ENCODE results near the gene HSPA9. TPM values are rescaled to one million over a fixed set of nuclear protein-coding genes. Genes with fewer than 3 reads are reported as not detected.

The HSPA9 gene
- total RNA-seq, 1 experiment from 2014 or later: 537 TPM

DNA sequence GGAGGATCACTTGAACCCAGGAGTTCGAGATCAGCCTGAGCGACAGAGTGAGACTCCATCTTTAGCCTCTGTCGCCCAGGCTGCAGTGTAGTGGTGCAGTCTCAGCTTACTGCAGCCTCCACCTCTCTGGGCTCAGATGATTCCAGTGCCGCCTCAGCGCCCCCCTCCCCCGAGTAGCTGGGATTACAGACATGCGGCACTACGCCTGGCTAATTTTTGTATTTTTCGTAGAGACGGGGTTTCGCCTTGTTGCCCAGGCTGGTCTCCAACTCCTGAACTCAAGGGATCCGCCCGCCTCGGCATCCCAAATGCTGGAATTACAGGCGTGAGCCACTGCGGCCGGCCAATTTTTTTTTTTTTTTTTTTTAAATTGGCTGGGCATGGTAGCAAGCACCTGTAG, 2.3 kb upstream of the HSPA9 start:
- POLR2A ChIA-PET: no interaction called here
- Histone ChIP-seq H3K27me3 (replicated peaks; ENCODE audit: control insufficient read depth, insufficient read depth, low read length) (no peaks in the 10 kb centered on the region), H3K4me3 (ENCODE audit: low read depth, low read length) (no peak overlapping the region), H3K36me3 (ENCODE audit: control insufficient read depth, insufficient read depth, low read length) (peaks cover 2% of the 10 kb centered on the region; the same call in 1 of the 2 replicates), H3K4me1 (peaks cover 15% of the 10 kb centered on the region), H3K9me3 (no peaks in the 10 kb centered on the region)
- H3K4me3 Mint-ChIP-seq (ENCODE audit: unreplicated experiment): no peak overlapping the region
- no TSS peak for BruUV-seq (replicated peaks)
- CTCF ChIA-PET: interaction anchor here (0.6 kb wide), 1 partner anchor 714 kb away, joined by 3 read pairs; no protein-coding TSS in a partner anchor
- no peaks in the 10 kb centered on the region for H3K27me3 Mint-ChIP-seq (ENCODE audit: insufficient read depth, unreplicated experiment)
- H3K27ac Mint-ChIP-seq (ENCODE audit: unreplicated experiment): peak overlapping the region; percentile 99
- intact Hi-C loops (cut with micrococcal nuclease; ENCODE audit: unreplicated experiment): loop anchor here (5.0 to 10.0 kb wide), 2 partner anchors 55 to 177 kb away; partner anchors contain the start of gene CTNNA1
- DNase-seq: no peak
- TF ChIP-seq, protein P1, sequence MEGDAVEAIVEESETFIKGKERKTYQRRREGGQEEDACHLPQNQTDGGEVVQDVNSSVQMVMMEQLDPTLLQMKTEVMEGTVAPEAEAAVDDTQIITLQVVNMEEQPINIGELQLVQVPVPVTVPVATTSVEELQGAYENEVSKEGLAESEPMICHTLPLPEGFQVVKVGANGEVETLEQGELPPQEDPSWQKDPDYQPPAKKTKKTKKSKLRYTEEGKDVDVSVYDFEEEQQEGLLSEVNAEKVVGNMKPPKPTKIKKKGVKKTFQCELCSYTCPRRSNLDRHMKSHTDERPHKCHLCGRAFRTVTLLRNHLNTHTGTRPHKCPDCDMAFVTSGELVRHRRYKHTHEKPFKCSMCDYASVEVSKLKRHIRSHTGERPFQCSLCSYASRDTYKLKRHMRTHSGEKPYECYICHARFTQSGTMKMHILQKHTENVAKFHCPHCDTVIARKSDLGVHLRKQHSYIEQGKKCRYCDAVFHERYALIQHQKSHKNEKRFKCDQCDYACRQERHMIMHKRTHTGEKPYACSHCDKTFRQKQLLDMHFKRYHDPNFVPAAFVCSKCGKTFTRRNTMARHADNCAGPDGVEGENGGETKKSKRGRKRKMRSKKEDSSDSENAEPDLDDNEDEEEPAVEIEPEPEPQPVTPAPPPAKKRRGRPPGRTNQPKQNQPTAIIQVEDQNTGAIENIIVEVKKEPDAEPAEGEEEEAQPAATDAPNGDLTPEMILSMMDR (IDR thresholded peaks at IDR 0.05; ENCODE audit: insufficient read depth in 1 of 2, low read depth in 1 of 2, low read length in 1 of 2, severe bottlenecking in 1 of 2, unreplicated experiment in 1 of 2): no peak
- H3K9me3 Mint-ChIP-seq (ENCODE audit: unreplicated experiment): no peaks in the 10 kb centered on the region
- H3K36me3 Mint-ChIP-seq (ENCODE audit: insufficient read depth, unreplicated experiment): peaks cover 37% of the 10 kb centered on the region
- peaks cover 6% of the 10 kb centered on the region for H3K4me1 Mint-ChIP-seq (ENCODE audit: low read depth, unreplicated experiment)

DNA sequence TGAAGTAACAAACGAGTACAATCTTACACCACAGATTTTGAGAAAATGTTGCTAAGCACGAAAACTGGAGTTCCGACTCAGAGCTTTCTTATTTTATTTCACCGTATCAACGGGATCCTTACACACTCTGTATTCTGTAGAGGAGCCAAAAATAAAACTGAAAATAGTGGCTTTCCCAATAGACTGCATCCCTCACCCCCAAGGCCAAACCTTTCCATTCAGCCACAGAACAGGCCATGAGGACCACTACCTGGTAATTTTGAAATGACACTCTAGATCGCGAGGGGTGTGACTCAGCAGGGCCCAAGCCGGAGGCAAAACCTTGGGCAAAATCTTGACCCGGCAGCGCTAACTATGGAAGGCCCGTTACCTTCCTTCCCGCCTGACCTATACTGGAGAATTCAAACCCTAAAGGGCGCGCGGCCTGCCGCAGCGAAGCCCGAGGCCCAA, 432 bp downstream of the HSPA9 start:
- H3K27me3 ChIP-seq (replicated peaks; ENCODE audit: control insufficient read depth, insufficient read depth, low read length): no peaks in the 10 kb centered on the region
- H3K9me3 ChIP-seq: no peaks in the 10 kb centered on the region
- intact Hi-C loops (cut with micrococcal nuclease; ENCODE audit: unreplicated experiment): loop anchor here (5.0 to 10.0 kb wide), 2 partner anchors 58 to 180 kb away; partner anchors contain the start of gene CTNNA1
- H3K4me3 ChIP-seq (ENCODE audit: low read depth, low read length): peak overlapping the region; percentile 93
- Mint-ChIP-seq H3K4me1 (ENCODE audit: low read depth, unreplicated experiment) (peaks cover 6% of the 10 kb centered on the region), H3K9me3 (ENCODE audit: unreplicated experiment) (no peaks in the 10 kb centered on the region), H3K4me3 (ENCODE audit: unreplicated experiment) (peak overlapping the region; percentile 99), H3K36me3 (ENCODE audit: insufficient read depth, unreplicated experiment) (peaks cover 64% of the 10 kb centered on the region), H3K27ac (ENCODE audit: unreplicated experiment) (peak overlapping the region; percentile 99), H3K27me3 (ENCODE audit: insufficient read depth, unreplicated experiment) (no peaks in the 10 kb centered on the region)
- POLR2A ChIA-PET: interaction anchor here (0.5 to 1.9 kb wide), 8 partner anchors 19 to 623 kb away, joined by 3 to 9 read pairs (median 6); partner anchors contain the start of genes EGR1 and SIL1
- no peak for DNase-seq
- TF ChIP-seq, protein P1 (IDR thresholded peaks at IDR 0.05; ENCODE audit: insufficient read depth in 1 of 2, low read depth in 1 of 2, low read length in 1 of 2, severe bottlenecking in 1 of 2, unreplicated experiment in 1 of 2): no peak
- H3K4me1 ChIP-seq: peaks cover 11% of the 10 kb centered on the region
- no TSS peak for BruUV-seq (replicated peaks)
- CTCF ChIA-PET: no interaction called here
- peaks cover 11% of the 10 kb centered on the region for H3K36me3 ChIP-seq (ENCODE audit: control insufficient read depth, insufficient read depth, low read length)

DNA sequence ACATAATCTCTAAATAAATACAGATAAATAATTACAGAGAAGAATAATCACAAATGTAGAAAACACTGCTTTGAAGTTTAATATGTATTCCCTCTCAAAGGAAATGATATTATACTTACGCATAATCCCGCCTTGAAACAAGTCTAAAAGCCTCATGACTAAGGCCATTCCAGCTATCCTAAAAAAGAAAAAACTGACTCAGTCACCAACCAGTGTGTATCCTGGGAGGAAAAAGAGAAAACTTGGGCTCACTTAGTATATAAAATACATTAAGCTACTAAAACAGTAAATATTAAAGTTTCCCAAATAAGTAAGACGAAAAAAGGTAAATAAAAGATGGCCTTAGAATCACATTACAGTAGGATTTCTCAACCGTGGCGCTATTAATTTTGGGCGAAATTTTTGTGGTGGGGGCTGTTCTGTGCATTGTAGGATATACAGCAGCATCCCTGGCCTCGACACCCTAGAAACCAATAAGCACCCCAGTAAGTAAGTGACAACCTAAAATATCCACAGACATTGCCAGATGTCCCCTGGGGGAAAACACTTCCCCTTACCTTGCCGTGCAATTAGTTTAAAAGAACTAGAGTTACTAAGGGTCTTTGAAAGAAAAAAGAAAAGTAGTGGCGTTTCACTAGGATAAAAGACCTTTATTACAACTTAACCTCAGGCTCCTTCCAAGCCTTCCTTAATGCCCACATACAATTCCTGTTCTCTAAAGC, 1.1 kb downstream of the HSPA9 start:
- no peak for DNase-seq
- Histone ChIP-seq H3K9me3 (no peaks in the 10 kb centered on the region), H3K27me3 (replicated peaks; ENCODE audit: control insufficient read depth, insufficient read depth, low read length) (no peaks in the 10 kb centered on the region), H3K36me3 (ENCODE audit: control insufficient read depth, insufficient read depth, low read length) (peaks cover 11% of the 10 kb centered on the region), H3K4me1 (peaks cover 11% of the 10 kb centered on the region), H3K4me3 (ENCODE audit: low read depth, low read length) (peak overlapping the region; percentile 93)
- Mint-ChIP-seq H3K27me3 (ENCODE audit: insufficient read depth, unreplicated experiment) (no peaks in the 10 kb centered on the region), H3K9me3 (ENCODE audit: unreplicated experiment) (no peaks in the 10 kb centered on the region), H3K36me3 (ENCODE audit: insufficient read depth, unreplicated experiment) (peaks cover 70% of the 10 kb centered on the region), H3K27ac (ENCODE audit: unreplicated experiment) (peak overlapping the region; percentile 99), H3K4me3 (ENCODE audit: unreplicated experiment) (peak overlapping the region; percentile 99), H3K4me1 (ENCODE audit: low read depth, unreplicated experiment) (peaks cover 6% of the 10 kb centered on the region)
- intact Hi-C loops (cut with micrococcal nuclease; ENCODE audit: unreplicated experiment): loop anchor here (10.0 kb wide), 1 partner anchor 181 kb away; the partner anchor contains the start of gene CTNNA1
- CTCF ChIA-PET: no interaction called here
- BruUV-seq (replicated peaks): no TSS peak
- POLR2A ChIA-PET: no interaction called here
- TF ChIP-seq, protein P1 (IDR thresholded peaks at IDR 0.05; ENCODE audit: insufficient read depth in 1 of 2, low read depth in 1 of 2, low read length in 1 of 2, severe bottlenecking in 1 of 2, unreplicated experiment in 1 of 2): no peak
